ENCODE data around the gene CCDC38.
"Not testable (repeated sequence)": the region's sequence is repeated elsewhere in the genome, so short reads cannot be mapped to it uniquely, and the experiment has no call there.

Gene CCDC38

GRCh38 chr12:95880895-95881294 lies 61.5 kb downstream of the CCDC38 start:
- no peak for DNase-seq

GRCh38 chr12:95877622-95878021 lies 64.8 kb downstream of the CCDC38 start:
- DNase-seq: no peak

- DNase-seq: no peak
Measured at GRCh38 chr12:95874452-95874851, 68.0 kb downstream of the CCDC38 start.

- no peak for DNase-seq
Measured at GRCh38 chr12:95870897-95871296, 71.5 kb downstream of the CCDC38 start.

GRCh38 chr12:95863337-95863736 lies 79.1 kb downstream of the CCDC38 start:
- DNase-seq: no peak

- DNase-seq: no peak
Measured at GRCh38 chr12:95862038-95862437, 80.4 kb downstream of the CCDC38 start.

- no peak for DNase-seq
Measured at GRCh38 chr12:95859947-95860850, 82.2 kb downstream of the CCDC38 start.

- peak; percentile 64 for DNase-seq
Measured at GRCh38 chr12:95859344-95859816, 83.0 kb downstream of the CCDC38 start.

- peak; percentile 97 for DNase-seq
Measured at GRCh38 chr12:95858451-95859343, 83.7 kb downstream of the CCDC38 start, which contains the start of gene SNRPF. Gene SNRPF, plus strand, starts transcription at chr12:95858952. Its CDS starts 122 bp downstream, at chr12:95859074.

- DNase-seq: no peak
Measured at GRCh38 chr12:95857799-95858198, 84.6 kb downstream of the CCDC38 start.

- no peak for DNase-seq
Measured at GRCh38 chr12:95857156-95857555, 85.3 kb downstream of the CCDC38 start.

GRCh38 chr12:95852133-95852532 lies 90.3 kb downstream of the CCDC38 start:
- no peak for DNase-seq

GRCh38 chr12:95851606-95852005 lies 90.8 kb downstream of the CCDC38 start:
- DNase-seq: no peak

GRCh38 chr12:95848575-95849388 lies 93.6 kb downstream of the CCDC38 start:
- peak; percentile 13 for DNase-seq

- DNase-seq: not testable (repeated sequence)
Measured at GRCh38 chr12:95842426-95842825, 100.0 kb downstream of the CCDC38 start.

GRCh38 chr12:95838125-95838524 lies 104.3 kb downstream of the CCDC38 start:
- DNase-seq: no peak

GRCh38 chr12:95837240-95838038 lies 105.0 kb downstream of the CCDC38 start:
- DNase-seq: no peak

- no peak for DNase-seq
Measured at GRCh38 chr12:95836630-95837239, 105.7 kb downstream of the CCDC38 start.

GRCh38 chr12:95836185-95836609 lies 106.2 kb downstream of the CCDC38 start:
- DNase-seq: no peak

- DNase-seq: no peak
Measured at GRCh38 chr12:95834572-95834971, 107.8 kb downstream of the CCDC38 start.

All from activated CD4-positive, alpha-beta T cell treated with anti-CD3 and anti-CD28 coated beads, Interleukin-10, Interleukin-2, amounts not matched to agents 100 ng/mL and 50 ng/mL, durations not matched to agents 16 hours and 8 hours (primary cell).